A673 (cell line): Measurements from ENCODE around the gene HINT3.

Source experiments
- CTCF ChIP-seq: fragments of 300-800, 200-600 bp; sonication (generic); conservative IDR thresholded peaks from 2 replicates; pipeline ENCODE4 v1.5.1; 2017; ENCODE audit warnings: low read depth, mild to moderate bottlenecking, antibody characterized with exemption, low read length, moderate library complexity, mixed read lengths
- EZH2 ChIP-seq: fragments of 200-600 bp; sonication (generic); IDR thresholded peaks from 2 replicates; pipeline ENCODE4 v1.6.1; 2017; ENCODE audit warnings: borderline replicate concordance, low read depth, mild to moderate bottlenecking, mixed read lengths, antibody characterized with exemption, low read length; ENCODE audit not compliant: poor library complexity, severe bottlenecking

- no peak for TF ChIP-seq CTCF
- no peak for TF ChIP-seq EZH2
Measured at GRCh38 chr6:125949069-125949468, 7.5 kb upstream of the HINT3 start.
